CD4-positive, alpha-beta T cell treated with Interleukin-21 for 1 hour (primary cell): ENCODE measurements around the gene CCL8.

Experiments
- DNase-seq: peaks from one replicate; pipeline ENCODE4 v3.0.0-alpha.2; 2020

CCL8 gene

GRCh38 chr17:34368196-34368945 lies 49.1 kb downstream of the CCL8 start:
- no peak for DNase-seq

GRCh38 chr17:34368946-34369500 lies 49.8 kb downstream of the CCL8 start:
- DNase-seq, result no peak

- DNase-seq, result no peak
These were observed 50.3 kb downstream of the CCL8 start for GRCh38 chr17:34369571-34369970.

- DNase-seq, result no peak
These were observed 51.3 kb downstream of the CCL8 start for GRCh38 chr17:34370376-34370996.

GRCh38 chr17:34370997-34371395 lies 51.8 kb downstream of the CCL8 start:
- DNase-seq, result no peak
